GM23338 (cell line): Measurements from ENCODE around the gene AATF. TPM values are rescaled to one million over a fixed set of nuclear protein-coding genes. Genes with fewer than 3 reads are reported as not detected.

Experiments
- ATAC-seq: fragments of 200-7000 bp; cut with Tn5 transposase; 3 replicates; pipeline ENCODE4 v1.9.1; 2020
- DNase-seq: peaks from one replicate; pipeline ENCODE4 v3.0.0-alpha.2; 2015; ENCODE audit warnings: low spot score
- H2AFZ ChIP-seq: fragments of 200-600 bp; sonication (generic); 2 replicates; pipeline ENCODE4 v1.8.0; 2016; ENCODE audit warnings: antibody characterized with exemption, mild to moderate bottlenecking, moderate library complexity
- H3F3A ChIP-seq: fragments of 200-600 bp; sonication (generic); replicated peaks from 2 replicates; pipeline ENCODE4 v1.8.0; 2017; ENCODE audit warnings: antibody characterized with exemption, mixed run types, low read depth
- H3K27ac ChIP-seq: fragments of 200-600 bp; sonication (generic); 2 replicates; pipeline ENCODE4 v1.6.1; 2016; ENCODE audit warnings: low read depth
- H3K27me3 ChIP-seq: fragments of 200-600 bp; sonication (generic); 2 replicates; pipeline ENCODE4 v1.8.0; 2016; ENCODE audit warnings: mild to moderate bottlenecking, mixed run types, moderate library complexity; ENCODE audit not compliant: insufficient read depth
- H3K36me3 ChIP-seq: fragments of 200-600 bp; sonication (generic); 2 replicates; pipeline ENCODE4 v1.8.0; 2016; ENCODE audit warnings: mild to moderate bottlenecking; ENCODE audit not compliant: insufficient read depth
- H3K4me1 ChIP-seq: fragments of 200-600 bp; sonication (generic); 2 replicates; pipeline ENCODE4 v1.8.0; 2016; ENCODE audit warnings: mild to moderate bottlenecking, moderate library complexity; ENCODE audit not compliant: insufficient read depth
- H3K4me2 ChIP-seq: fragments of 200-600 bp; sonication (generic); 2 replicates; pipeline ENCODE4 v1.7.1; 2017; ENCODE audit warnings: mixed run types
- H3K4me3 ChIP-seq: fragments of 200-600 bp; sonication (generic); 2 replicates; pipeline ENCODE4 v1.6.1; 2016; ENCODE audit warnings: mixed run types
- H3K79me2 ChIP-seq: fragments of 200-600 bp; sonication (generic); replicated peaks from 2 replicates; pipeline ENCODE4 v1.8.0; 2017; ENCODE audit warnings: mild to moderate bottlenecking; ENCODE audit not compliant: insufficient read depth
- H3K9me2 ChIP-seq: fragments of 200-600 bp; sonication (generic); 2 replicates; pipeline ENCODE4 v1.8.0; 2017; ENCODE audit not compliant: insufficient read depth
- H4K20me1 ChIP-seq: fragments of 200-600 bp; sonication (generic); replicated peaks from 2 replicates; pipeline ENCODE4 v1.8.0; 2017; ENCODE audit warnings: mild to moderate bottlenecking; ENCODE audit not compliant: insufficient read depth
- H3K27ac Mint-ChIP-seq: 2 replicates; pipeline ENCODE4 v1.8.0; 2020; ENCODE audit warnings: inconsistent platforms, mild to moderate bottlenecking, moderate library complexity, mixed read lengths
- H3K27me3 Mint-ChIP-seq: 3 replicates; pipeline ENCODE4 v1.8.0; 2022; ENCODE audit warnings: low read depth, mild to moderate bottlenecking, moderate library complexity, mixed read lengths, inconsistent platforms; ENCODE audit not compliant: insufficient read depth, poor library complexity
- H3K36me3 Mint-ChIP-seq: 3 replicates; pipeline ENCODE4 v1.8.0; 2021; ENCODE audit warnings: low read depth, mild to moderate bottlenecking, inconsistent platforms, moderate library complexity, mixed read lengths
- H3K4me1 Mint-ChIP-seq: 3 replicates; pipeline ENCODE4 v1.8.0; 2020; ENCODE audit warnings: mild to moderate bottlenecking, inconsistent platforms, mixed read lengths
- H3K4me3 Mint-ChIP-seq: 3 replicates; pipeline ENCODE4 v1.8.0; 2021; ENCODE audit warnings: moderate library complexity, mild to moderate bottlenecking, inconsistent platforms, mixed read lengths
- H3K9me3 Mint-ChIP-seq: 3 replicates; pipeline ENCODE4 v1.8.0; 2020; ENCODE audit warnings: moderate library complexity, mild to moderate bottlenecking, inconsistent platforms, mixed read lengths
- CREB1 ChIP-seq: fragments of 250-450 bp; sonication (Bioruptor Pico); IDR thresholded peaks from 2 replicates; pipeline ENCODE4 v1.5.0; 2020; ENCODE audit warnings: low read depth, mild to moderate bottlenecking, moderate library complexity
- CTCF ChIP-seq, 2 experiments: fragments of 200-600 bp in 1 of 2; sonication (generic) in 1 of 2; conservative IDR thresholded peaks; 2 replicates each; pipeline versions ENCODE4 v1.5.1 to v1.6.1; 2016 to 2017; ENCODE audit warnings: antibody characterized with exemption in 2 of 2, low read depth in 2 of 2, mild to moderate bottlenecking in 2 of 2, moderate library complexity in 1 of 2
- ETS1 ChIP-seq: IDR thresholded peaks from 2 replicates; pipeline ENCODE4 v1.6.1; 2016; ENCODE audit warnings: antibody characterized with exemption
- EZH2 ChIP-seq: fragments of 200-600 bp; sonication (generic); IDR thresholded peaks from one replicate; pipeline ENCODE4 v1.8.0; 2017; ENCODE audit warnings: antibody characterized with exemption, mild to moderate bottlenecking, low read depth; ENCODE audit not compliant: unreplicated experiment
- EZH2phosphoT487 ChIP-seq: fragments of 200-600 bp; sonication (generic); IDR thresholded peaks from one replicate; pipeline ENCODE4 v1.8.1; 2018; ENCODE audit warnings: antibody characterized with exemption; ENCODE audit not compliant: unreplicated experiment
- NANOG ChIP-seq: IDR thresholded peaks from 2 replicates; pipeline ENCODE4 v1.6.1; 2016; ENCODE audit warnings: antibody characterized with exemption, borderline replicate concordance
- POLR2AphosphoS5 ChIP-seq: IDR thresholded peaks from 2 replicates; pipeline ENCODE4 v1.6.1; 2016; ENCODE audit warnings: antibody characterized with exemption, low read depth
- REST ChIP-seq: IDR thresholded peaks from one replicate; pipeline ENCODE4 v1.6.1; 2018; ENCODE audit warnings: antibody characterized with exemption; ENCODE audit not compliant: unreplicated experiment
- STAT1 ChIP-seq: IDR thresholded peaks from one replicate; pipeline ENCODE4 v1.6.1; 2016; ENCODE audit warnings: antibody characterized with exemption; ENCODE audit not compliant: unreplicated experiment
- ZNF114 ChIP-seq: fragments of 250-450 bp; sonication (Bioruptor Pico); IDR thresholded peaks from 2 replicates; pipeline ENCODE4 v1.5.0; 2020; ENCODE audit warnings: mild to moderate bottlenecking, moderate library complexity
- ZNF462 ChIP-seq: fragments of 250-450 bp; sonication (Bioruptor Pico); IDR thresholded peaks from 2 replicates; pipeline ENCODE4 v1.5.0; 2020; ENCODE audit warnings: mild to moderate bottlenecking, moderate library complexity
- polyA plus RNA-seq: library from polyadenylated mRNA; unstranded; fragments of >200 nt; fragmentation: Nextera tagmentation; extraction: Ambion mirVana; gene quantifications from 2 replicates; pipeline ENCODE4 v1.2.1, GENCODE V29; 2016
- total RNA-seq: library from RNA; depleted of rRNA; stranded (reverse); fragments of >200 nt; shearing (Covaris generic); gene quantifications from 2 replicates; pipeline ENCODE4 v1.2.3, GENCODE V29; 2014

AATF gene
- total and polyA plus RNA-seq, 2 experiments from 2014 or later, result 40.2 to 71.2 TPM

GRCh38 chr17:37052450-37052849, 103.7 kb downstream of the AATF start (continued):
- no peak for TF ChIP-seq CTCF (conservative IDR thresholded peaks at IDR 0.05; ENCODE audit: low read depth in 2 of 2)
- TF ChIP-seq EZH2phosphoT487, result no peak
- no peak for TF ChIP-seq ZNF114 (CRISPR knock-in tag)
- TF ChIP-seq CREB1 (CRISPR knock-in tag), result no peak
- TF ChIP-seq REST, result no peak

DNA sequence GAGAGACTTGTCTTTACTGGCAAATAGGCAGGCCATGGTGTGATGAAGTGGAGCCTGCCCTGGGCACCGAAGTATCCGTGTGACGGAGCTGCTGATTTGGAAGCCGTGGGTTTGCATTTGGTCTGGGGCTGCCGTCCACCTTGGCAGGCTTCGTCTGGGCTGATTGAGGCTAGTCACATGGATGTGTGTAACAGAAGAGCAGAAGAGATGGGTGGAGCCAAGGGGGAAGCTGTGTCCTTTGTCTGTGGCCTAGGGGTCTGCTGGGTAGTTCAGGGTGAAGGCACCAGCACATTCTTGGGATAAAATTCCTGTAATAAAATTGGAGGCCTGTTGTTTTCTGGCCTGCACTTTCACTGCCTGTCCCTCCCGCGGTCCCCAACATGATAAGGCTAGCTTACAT, 106.1 kb downstream of the AATF start:
- peaks cover 10% of the 10 kb centered on the region for H3K4me1 ChIP-seq
- H3K4me1 Mint-ChIP-seq, result peaks cover 27% of the 10 kb centered on the region
- DNase-seq (no peak), ATAC-seq (peak; percentile 37)
- H3K4me3 ChIP-seq, result no peak overlapping the region
- no peak overlapping the region for H2AFZ ChIP-seq
- no peaks in the 10 kb centered on the region for H3K9me3 Mint-ChIP-seq
- no peaks in the 10 kb centered on the region; the same call in 1 of the 2 replicates for H3K36me3 ChIP-seq
- H3K36me3 Mint-ChIP-seq, result peaks cover 13% of the 10 kb centered on the region; the same call in 2 of the 3 replicates
- no peaks in the 10 kb centered on the region for H4K20me1 ChIP-seq
- H3K27ac Mint-ChIP-seq, result no peak overlapping the region
- peaks cover 16% of the 10 kb centered on the region for H3K27me3 Mint-ChIP-seq
- H3K9me2 ChIP-seq, result no peaks in the 10 kb centered on the region
- no peaks in the 10 kb centered on the region for H3K27me3 ChIP-seq
- H3K79me2 ChIP-seq, result no peaks in the 10 kb centered on the region
- H3K4me2 ChIP-seq, result no peak overlapping the region
- H3F3A ChIP-seq, result 0 out of 2 replicates have a peak, but pooled peaks cover 17% of the 10 kb centered on the region
- H3K4me3 Mint-ChIP-seq, result no peak overlapping the region
- H3K27ac ChIP-seq, result 0 out of 2 replicates have a peak overlapping the region, but pooled peaks have one; percentile 55
- TF ChIP-seq EZH2 (no peak), ETS1 (no peak), EZH2phosphoT487 (no peak), POLR2AphosphoS5 (no peak), NANOG (no peak), ZNF462 (no peak), ZNF114 (CRISPR knock-in tag) (no peak), STAT1 (no peak)
